Dermis blood vessel endothelial cell (primary cell): ENCODE data around the gene USP17L20. TPM values are rescaled to one million over a fixed set of nuclear protein-coding genes. Genes with fewer than 3 reads are reported as not detected.
"Not testable (repeated sequence)": the region's sequence is repeated elsewhere in the genome, so short reads cannot be mapped to it uniquely, and the experiment has no call there.

Experiments used
- DNase-seq: peaks from one replicate; pipeline ENCODE4 v3.0.0; 2010
- total RNA-seq: library from RNA; depleted of rRNA; stranded (reverse); fragments of >200 nt; gene quantifications from 2 replicates; pipeline ENCODE4 v1.2.3, GENCODE V29; 2014

The USP17L20 gene, protein sequence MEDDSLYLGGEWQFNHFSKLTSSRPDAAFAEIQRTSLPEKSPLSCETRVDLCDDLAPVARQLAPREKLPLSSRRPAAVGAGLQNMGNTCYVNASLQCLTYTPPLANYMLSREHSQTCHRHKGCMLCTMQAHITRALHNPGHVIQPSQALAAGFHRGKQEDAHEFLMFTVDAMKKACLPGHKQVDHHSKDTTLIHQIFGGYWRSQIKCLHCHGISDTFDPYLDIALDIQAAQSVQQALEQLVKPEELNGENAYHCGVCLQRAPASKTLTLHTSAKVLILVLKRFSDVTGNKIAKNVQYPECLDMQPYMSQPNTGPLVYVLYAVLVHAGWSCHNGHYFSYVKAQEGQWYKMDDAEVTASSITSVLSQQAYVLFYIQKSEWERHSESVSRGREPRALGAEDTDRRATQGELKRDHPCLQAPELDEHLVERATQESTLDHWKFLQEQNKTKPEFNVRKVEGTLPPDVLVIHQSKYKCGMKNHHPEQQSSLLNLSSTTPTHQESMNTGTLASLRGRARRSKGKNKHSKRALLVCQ
- total RNA-seq, result not detected in 2 replicates

DNA sequence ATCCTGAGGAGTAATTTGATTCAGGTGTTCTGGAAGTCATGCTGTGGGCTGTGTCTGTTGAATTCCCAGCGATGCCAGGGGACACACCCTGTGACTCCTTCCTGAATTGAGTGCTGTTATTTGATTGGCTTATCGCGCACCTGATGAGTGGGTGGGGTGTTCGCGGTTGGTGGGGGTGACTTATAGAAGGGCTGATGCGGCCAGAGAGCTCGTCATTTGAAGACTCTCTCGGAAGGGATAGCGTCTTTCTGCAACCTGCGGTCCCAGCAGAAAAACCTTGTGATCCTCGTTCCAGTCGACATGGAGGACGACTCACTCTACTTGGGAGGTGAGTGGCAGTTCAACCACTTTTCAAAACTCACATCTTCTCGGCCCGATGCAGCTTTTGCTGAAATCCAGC, at the start of gene USP17L20:
TSS of gene USP17L20 (plus strand) at position 301 of the 400 bp plus-strand sequence. CDS start at position 301, 0 bp downstream.
- not testable (repeated sequence) for DNase-seq

DNA sequence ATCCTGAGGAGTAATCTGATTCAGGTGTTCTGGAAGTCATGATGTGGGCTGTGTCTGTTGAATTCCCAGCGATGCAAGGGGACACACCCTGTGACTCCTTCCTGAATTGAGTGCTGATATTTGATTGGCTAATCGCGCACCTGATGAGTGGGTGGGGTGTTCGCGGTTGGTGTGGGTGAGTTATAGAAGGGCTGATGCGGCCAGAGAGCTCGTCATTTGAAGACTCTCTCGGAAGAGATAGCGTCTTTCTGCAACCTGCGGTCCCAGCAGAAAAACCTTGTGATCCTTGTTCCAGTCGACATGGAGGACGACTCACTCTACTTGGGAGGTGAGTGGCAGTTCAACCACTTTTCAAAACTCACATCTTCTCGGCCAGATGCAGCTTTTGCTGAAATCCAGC, 47.6 kb upstream of the USP17L20 start, which contains the start of gene USP17L10:
TSS of gene USP17L10 (plus strand) at position 301 of the 400 bp plus-strand sequence. CDS start at position 301, 0 bp downstream.
- not testable (repeated sequence) for DNase-seq

DNA sequence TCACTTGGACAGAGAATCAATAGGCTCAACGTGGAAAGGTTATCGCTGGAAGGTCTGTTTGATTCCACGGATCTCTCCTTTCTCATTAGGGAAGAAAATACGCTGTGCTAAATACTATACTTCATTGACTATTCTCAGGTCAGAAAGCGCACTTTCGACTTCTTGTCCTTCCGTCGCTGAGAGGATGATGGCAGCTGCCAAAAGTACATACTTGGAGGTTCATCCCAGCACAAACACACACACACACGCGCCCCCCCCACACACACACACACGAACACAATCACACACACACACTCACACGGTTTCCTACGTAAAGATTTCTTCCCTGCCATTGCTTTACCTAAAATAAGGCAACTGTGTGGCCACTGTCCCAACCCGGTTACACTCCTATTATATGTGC, 43.2 kb upstream of the USP17L20 start:
- DNase-seq, result not testable (repeated sequence)

DNA sequence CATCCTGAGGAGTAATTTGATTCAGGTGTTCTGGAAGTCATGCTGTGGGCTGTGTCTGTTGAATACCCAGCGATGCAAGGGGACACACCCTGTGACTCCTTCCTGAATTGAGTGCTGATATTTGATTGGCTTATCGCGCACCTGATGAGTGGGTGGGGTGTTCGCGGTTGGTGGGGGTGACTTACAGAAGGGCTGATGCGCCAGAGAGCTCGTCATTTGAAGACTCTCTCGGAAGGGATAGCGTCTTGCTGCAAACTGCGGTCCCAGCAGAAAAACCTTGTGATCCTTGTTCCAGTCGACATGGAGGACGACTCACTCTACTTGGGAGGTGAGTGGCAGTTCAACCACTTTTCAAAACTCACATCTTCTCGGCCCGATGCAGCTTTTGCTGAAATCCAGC, 42.8 kb upstream of the USP17L20 start, which contains the start of gene USP17L11:
TSS of gene USP17L11 (plus strand) at position 301 of the 400 bp plus-strand sequence. CDS start at position 301, 0 bp downstream.
- not testable (repeated sequence) for DNase-seq

DNA sequence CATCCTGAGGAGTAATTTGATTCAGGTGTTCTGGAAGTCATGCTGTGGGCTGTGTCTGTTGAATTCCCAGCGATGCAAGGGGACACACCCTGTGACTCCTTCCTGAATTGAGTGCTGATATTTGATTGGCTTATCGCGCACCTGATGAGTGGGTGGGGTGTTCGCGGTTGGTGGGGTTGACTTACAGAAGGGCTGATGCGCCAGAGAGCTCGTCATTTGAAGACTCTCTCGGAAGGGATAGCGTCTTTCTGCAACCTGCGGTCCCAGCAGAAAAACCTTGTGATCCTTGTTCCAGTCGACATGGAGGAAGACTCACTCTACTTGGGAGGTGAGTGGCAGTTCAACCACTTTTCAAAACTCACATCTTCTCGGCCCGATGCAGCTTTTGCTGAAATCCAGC, 38.1 kb upstream of the USP17L20 start, which contains the start of gene USP17L12:
TSS of gene USP17L12 (plus strand) at position 301 of the 400 bp plus-strand sequence. CDS start at position 301, 0 bp downstream.
- DNase-seq, result not testable (repeated sequence)

DNA sequence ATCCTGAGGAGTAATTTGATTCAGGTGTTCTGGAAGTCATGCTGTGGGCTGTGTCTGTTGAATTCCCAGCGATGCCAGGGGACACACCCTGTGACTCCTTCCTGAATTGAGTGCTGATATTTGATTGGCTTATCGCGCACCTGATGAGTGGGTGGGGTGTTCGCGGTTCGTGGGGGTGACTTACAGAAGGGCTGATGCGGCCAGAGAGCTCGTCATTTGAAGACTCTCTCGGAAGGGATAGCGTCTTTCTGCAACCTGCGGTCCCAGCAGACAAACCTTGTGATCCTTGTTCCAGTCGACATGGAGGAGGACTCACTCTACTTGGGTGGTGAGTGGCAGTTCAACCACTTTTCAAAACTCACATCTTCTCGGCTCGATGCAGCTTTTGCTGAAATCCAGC, 33.3 kb upstream of the USP17L20 start, which contains the start of gene USP17L13:
TSS of gene USP17L13 (plus strand) at position 301 of the 400 bp plus-strand sequence. CDS start at position 301, 0 bp downstream.
- DNase-seq, result not testable (repeated sequence)

DNA sequence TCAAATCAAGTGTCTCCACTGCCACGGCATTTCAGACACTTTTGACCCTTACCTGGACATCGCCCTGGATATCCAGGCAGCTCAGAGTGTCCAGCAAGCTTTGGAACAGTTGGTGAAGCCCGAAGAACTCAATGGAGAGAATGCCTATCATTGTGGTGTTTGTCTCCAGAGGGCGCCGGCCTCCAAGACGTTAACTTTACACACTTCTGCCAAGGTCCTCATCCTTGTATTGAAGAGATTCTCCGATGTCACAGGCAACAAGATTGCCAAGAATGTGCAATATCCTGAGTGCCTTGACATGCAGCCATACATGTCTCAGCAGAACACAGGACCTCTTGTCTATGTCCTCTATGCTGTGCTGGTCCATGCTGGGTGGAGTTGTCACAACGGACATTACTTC, 27.7 kb upstream of the USP17L20 start:
- not testable (repeated sequence) for DNase-seq

DNA sequence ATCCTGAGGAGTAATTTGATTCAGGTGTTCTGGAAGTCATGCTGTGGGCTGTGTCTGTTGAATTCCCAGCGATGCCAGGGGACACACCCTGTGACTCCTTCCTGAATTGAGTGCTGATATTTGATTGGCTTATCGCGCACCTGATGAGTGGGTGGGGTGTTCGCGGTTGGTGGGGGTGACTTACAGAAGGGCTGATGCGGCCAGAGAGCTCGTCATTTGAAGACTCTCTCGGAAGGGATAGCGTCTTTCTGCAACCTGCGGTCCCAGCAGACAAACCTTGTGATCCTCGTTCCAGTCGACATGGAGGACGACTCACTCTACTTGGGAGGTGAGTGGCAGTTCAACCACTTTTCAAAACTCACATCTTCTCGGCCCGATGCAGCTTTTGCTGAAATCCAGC, 23.8 kb upstream of the USP17L20 start, which contains the start of gene USP17L15:
TSS of gene USP17L15 (plus strand) at position 301 of the 400 bp plus-strand sequence. CDS start at position 301, 0 bp downstream.
- not testable (repeated sequence) for DNase-seq

DNA sequence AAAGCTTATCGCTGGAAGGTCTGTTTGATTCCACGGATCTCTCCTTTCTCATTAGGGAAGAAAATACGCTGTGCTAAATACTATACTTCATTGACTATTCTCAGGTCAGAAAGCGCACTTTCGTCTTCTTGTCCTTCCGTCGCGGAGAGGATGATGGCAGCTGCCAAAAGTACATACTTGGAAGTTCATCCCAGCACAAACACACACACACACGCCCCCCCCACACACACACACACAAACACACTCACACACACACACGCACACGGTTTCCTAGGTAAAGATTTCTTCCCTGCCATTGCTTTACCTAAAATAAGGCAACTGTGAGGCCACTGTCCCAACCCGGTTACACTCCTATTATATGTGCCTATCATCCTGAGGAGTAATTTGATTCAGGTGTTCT, 19.5 kb upstream of the USP17L20 start:
- DNase-seq, result peak; percentile 0

DNA sequence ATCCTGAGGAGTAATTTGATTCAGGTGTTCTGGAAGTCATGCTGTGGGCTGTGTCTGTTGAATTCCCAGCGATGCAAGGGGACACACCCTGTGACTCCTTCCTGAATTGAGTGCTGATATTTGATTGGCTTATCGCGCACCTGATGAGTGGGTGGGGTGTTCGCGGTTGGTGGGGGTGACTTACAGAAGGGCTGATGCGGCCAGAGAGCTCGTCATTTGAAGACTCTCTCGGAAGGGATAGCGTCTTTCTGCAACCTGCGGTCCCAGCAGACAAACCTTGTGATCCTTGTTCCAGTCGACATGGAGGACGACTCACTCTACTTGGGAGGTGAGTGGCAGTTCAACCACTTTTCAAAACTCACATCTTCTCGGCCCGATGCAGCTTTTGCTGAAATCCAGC, 14.3 kb upstream of the USP17L20 start, which contains the start of gene USP17L17:
TSS of gene USP17L17 (plus strand) at position 301 of the 400 bp plus-strand sequence. CDS start at position 301, 0 bp downstream.
- DNase-seq, result not testable (repeated sequence)

DNA sequence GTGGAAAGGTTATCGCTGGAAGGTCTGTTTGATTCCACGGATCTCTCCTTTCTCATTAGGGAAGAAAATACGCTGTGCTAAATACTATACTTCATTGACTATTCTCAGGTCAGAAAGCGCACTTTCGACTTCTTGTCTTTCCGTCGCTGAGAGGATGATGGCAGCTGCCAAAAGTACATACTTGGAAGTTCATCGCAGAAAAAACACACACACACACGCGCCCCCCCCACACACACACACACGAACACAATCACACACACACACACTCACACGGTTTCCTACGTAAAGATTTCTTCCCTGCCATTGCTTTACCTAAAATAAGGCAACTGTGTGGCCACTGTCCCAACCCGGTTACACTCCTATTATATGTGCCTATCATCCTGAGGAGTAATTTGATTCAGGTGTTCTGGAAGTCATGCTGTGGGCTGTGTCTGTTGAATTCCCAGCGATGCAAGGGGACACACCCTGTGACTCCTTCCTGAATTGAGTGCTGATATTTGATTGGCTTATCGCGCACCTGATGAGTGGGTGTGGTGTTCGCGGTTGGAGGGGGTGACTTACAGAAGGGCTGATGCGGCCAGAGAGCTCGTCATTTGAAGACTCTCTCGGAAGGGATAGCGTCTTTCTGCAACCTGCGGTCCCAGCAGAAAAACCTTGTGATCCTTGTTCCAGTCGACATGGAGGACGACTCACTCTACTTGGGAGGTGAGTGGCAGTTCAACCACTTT, 9.8 kb upstream of the USP17L20 start, which contains the start of gene USP17L18:
TSS of gene USP17L18 (plus strand) at position 678 of the 728 bp plus-strand sequence. CDS start at position 678, 0 bp downstream.
- peak; percentile 0 for DNase-seq

DNA sequence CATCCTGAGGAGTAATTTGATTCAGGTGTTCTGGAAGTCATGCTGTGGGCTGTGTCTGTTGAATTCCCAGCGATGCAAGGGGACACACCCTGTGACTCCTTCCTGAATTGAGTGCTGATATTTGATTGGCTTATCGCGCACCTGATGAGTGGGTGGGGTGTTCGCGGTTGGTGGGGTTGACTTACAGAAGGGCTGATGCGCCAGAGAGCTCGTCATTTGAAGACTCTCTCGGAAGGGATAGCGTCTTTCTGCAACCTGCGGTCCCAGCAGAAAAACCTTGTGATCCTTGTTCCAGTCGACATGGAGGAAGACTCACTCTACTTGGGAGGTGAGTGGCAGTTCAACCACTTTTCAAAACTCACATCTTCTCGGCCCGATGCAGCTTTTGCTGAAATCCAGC, 4.8 kb upstream of the USP17L20 start, which contains the start of gene USP17L19:
TSS of gene USP17L19 (plus strand) at position 301 of the 400 bp plus-strand sequence. CDS start at position 301, 0 bp downstream.
- DNase-seq, result not testable (repeated sequence)

DNA sequence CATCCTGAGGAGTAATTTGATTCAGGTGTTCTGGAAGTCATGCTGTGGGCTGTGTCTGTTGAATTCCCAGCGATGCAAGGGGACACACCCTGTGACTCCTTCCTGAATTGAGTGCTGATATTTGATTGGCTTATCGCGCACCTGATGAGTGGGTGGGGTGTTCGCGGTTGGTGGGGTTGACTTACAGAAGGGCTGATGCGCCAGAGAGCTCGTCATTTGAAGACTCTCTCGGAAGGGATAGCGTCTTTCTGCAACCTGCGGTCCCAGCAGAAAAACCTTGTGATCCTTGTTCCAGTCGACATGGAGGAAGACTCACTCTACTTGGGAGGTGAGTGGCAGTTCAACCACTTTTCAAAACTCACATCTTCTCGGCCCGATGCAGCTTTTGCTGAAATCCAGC, 4.6 kb downstream of the USP17L20 start, which contains the start of gene USP17L21:
TSS of gene USP17L21 (plus strand) at position 301 of the 400 bp plus-strand sequence. CDS start at position 301, 0 bp downstream.
- DNase-seq, result not testable (repeated sequence)

DNA sequence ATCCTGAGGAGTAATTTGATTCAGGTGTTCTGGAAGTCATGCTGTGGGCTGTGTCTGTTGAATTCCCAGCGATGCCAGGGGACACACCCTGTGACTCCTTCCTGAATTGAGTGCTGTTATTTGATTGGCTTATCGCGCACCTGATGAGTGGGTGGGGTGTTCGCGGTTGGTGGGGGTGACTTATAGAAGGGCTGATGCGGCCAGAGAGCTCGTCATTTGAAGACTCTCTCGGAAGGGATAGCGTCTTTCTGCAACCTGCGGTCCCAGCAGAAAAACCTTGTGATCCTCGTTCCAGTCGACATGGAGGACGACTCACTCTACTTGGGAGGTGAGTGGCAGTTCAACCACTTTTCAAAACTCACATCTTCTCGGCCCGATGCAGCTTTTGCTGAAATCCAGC, 9.4 kb downstream of the USP17L20 start, which contains the start of gene USP17L22:
TSS of gene USP17L22 (plus strand) at position 301 of the 400 bp plus-strand sequence. CDS start at position 301, 0 bp downstream.
- not testable (repeated sequence) for DNase-seq

DNA sequence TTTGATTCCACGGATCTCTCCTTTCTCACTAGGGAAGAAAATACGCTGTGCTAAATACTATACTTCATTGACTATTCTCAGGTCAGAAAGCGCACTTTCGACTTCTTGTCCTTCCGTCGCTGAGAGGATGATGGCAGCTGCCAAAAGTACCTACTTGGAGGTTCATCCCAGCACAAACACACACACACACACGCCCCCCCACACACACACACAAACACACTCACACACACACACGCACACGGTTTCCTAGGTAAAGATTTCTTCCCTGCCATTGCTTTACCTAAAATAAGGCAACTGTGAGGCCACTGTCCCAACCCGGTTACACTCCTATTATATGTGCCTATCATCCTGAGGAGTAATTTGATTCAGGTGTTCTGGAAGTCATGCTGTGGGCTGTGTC, 13.8 kb downstream of the USP17L20 start:
- not testable (repeated sequence) for DNase-seq

Other genes with a start within 250 kb of the USP17L20 start
- not detected in 2 replicates for gene FAM90A26, start 87.7 kb upstream of the USP17L20 start, total RNA-seq
- gene USP17L10, start 47.5 kb upstream of the USP17L20 start, total RNA-seq, result not detected in 2 replicates
- gene USP17L11, start 42.7 kb upstream of the USP17L20 start, total RNA-seq, result not detected in 2 replicates
- not detected in 2 replicates for gene USP17L12, start 38.0 kb upstream of the USP17L20 start, total RNA-seq
- gene USP17L13, start 33.2 kb upstream of the USP17L20 start, total RNA-seq, result not detected in 2 replicates
- gene USP17L15, start 23.7 kb upstream of the USP17L20 start, total RNA-seq, result not detected in 2 replicates
- not detected in 2 replicates for gene USP17L17, start 14.2 kb upstream of the USP17L20 start, total RNA-seq
- gene USP17L18, start 9.5 kb upstream of the USP17L20 start, total RNA-seq, result not detected in 2 replicates
- not detected in 2 replicates for gene USP17L19, start 4.7 kb upstream of the USP17L20 start, total RNA-seq
- not detected in 2 replicates for gene USP17L21, start 4.7 kb downstream of the USP17L20 start, total RNA-seq
- not detected in 2 replicates for gene USP17L22, start 9.5 kb downstream of the USP17L20 start, total RNA-seq
- gene USP17L24, start 67.0 kb downstream of the USP17L20 start, total RNA-seq, result not detected in 2 replicates
- not detected in 2 replicates for gene USP17L25, start 71.8 kb downstream of the USP17L20 start, total RNA-seq
- gene USP17L26, start 76.5 kb downstream of the USP17L20 start, total RNA-seq, result not detected in 2 replicates
- gene USP17L5, start 81.3 kb downstream of the USP17L20 start, total RNA-seq, result not detected in 2 replicates
- gene USP17L27, start 86.0 kb downstream of the USP17L20 start, total RNA-seq, result not detected in 2 replicates
- gene USP17L28, start 90.8 kb downstream of the USP17L20 start, total RNA-seq, result not detected in 2 replicates
- gene USP17L29, start 95.5 kb downstream of the USP17L20 start, total RNA-seq, result not detected in 2 replicates
- not detected in 2 replicates for gene USP17L30, start 105.0 kb downstream of the USP17L20 start, total RNA-seq
- not detected in 2 replicates for gene DEFB131A, start 186.3 kb downstream of the USP17L20 start, total RNA-seq